Breast epithelium (tissue), 3 donors: ENCODE data around the gene NRIP1.

Source experiments
- CTCF ChIP-seq, 3 donors: fragments of 450-650 bp; IDR thresholded peaks; one replicate each; pipeline ENCODE4 v1.5.1; 2016 to 2017; ENCODE audit warnings: antibody characterized with exemption in 3 of 3, mild to moderate bottlenecking in 3 of 3, moderate library complexity in 3 of 3
- POLR2A ChIP-seq: fragments of 450-650 bp; IDR thresholded peaks from one replicate; pipeline ENCODE4 v1.6.1; 2016; ENCODE audit warnings: antibody characterized with exemption, mild to moderate bottlenecking, moderate library complexity
- POLR2AphosphoS5 ChIP-seq, 3 donors: sonication (generic); formaldehyde crosslinking; IDR thresholded peaks; one replicate each; pipeline ENCODE4 v1.6.1; 2017; ENCODE audit warnings: antibody characterized with exemption in 3 of 3

GRCh38 chr21:14957836-14958235 lies 107.0 kb downstream of the NRIP1 start:
- TF ChIP-seq CTCF (IDR thresholded peaks at IDR 0.05), result no peak
- TF ChIP-seq POLR2A, result no peak
- TF ChIP-seq POLR2AphosphoS5 (IDR thresholded peaks at IDR 0.05), result no peak
